ENCODE data around the gene SUMF1. TPM values are rescaled to one million over a fixed set of nuclear protein-coding genes. Genes with fewer than 3 reads are reported as not detected.

SUMF1 gene
- total RNA-seq, 4 donors from 2014 or later, result 39.6 to 51.3 (median 47.0) TPM

DNA sequence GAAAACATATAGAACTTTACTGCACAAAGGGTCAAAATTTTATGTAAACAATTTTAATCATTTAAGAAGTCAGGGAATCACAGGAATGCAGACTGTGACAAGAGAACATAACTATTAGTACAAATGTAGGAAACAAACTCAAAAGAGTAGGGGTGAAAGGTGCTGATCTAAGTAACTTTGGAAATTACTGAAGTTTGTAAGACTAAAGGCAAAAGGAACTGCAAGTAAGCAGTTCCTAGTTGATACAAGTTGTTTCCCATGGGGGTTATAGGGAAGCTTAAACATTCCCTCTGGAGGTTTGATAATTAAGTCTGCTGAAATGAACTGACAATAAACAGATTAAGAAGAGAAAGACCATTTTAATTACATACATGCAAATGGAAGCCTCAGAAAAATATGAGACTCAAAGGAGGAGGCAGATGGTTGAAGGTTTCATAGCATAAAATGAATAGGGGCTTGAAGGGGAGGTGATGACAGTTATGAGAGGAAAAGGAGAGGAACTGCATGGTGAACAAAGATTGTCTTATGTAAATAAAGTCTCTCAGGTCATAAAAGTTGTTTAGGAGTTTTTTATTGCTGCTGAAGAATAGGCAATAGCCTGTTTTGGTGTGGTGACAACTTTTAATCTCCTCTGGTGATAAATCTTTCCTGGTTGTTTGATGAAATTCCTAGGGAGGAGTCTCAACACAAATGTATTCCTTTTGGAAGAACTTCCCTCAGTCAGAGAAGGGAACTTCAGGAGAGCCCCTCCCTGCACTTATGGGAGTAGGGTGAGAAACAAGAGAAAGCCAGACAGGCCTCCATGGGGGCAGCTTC, 146.8 kb downstream of the SUMF1 start:
- H3K9me3 ChIP-seq, result no peaks in the 10 kb centered on the region
- peaks cover 0 to 19% of the 10 kb centered on the region in 2 donors for H3K36me3 ChIP-seq
- ATAC-seq, result no peak
- no peak overlapping the region for H3K4me3 ChIP-seq
- H3K27ac ChIP-seq, result no peak overlapping the region
- TF ChIP-seq POLR2A (IDR thresholded peaks at IDR 0.05) (no peak), EP300 (IDR thresholded peaks at IDR 0.05) (no peak), POLR2AphosphoS5 (IDR thresholded peaks at IDR 0.05) (no peak), CTCF (IDR thresholded peaks at IDR 0.05) (no peak)
- no peaks in the 10 kb centered on the region for H3K27me3 ChIP-seq
- H3K4me1 ChIP-seq, result peaks cover 4 to 25% (median 9%) of the 10 kb centered on the region in 3 donors

- H3K27ac ChIP-seq, result peak overlapping the region in 1 of 4 donors; percentile 53
- 45 to 69% methylated on average over 4 of the region's 4 CpGs for WGBS, 2 donors (ENCODE audit: low coverage in 1 of 2)
- H3K9me3 ChIP-seq, result no peaks in the 10 kb centered on the region
- TF ChIP-seq EP300 (IDR thresholded peaks at IDR 0.05), result no peak
- TF ChIP-seq CTCF (IDR thresholded peaks at IDR 0.05), result peak in 2 of 4 experiments; percentile 14 to 29
- H3K27me3 ChIP-seq, result no peaks in the 10 kb centered on the region
- ATAC-seq, result no peak
- H3K36me3 ChIP-seq, result peaks cover 0 to 44% of the 10 kb centered on the region in 2 donors
- H3K4me3 ChIP-seq, result no peak overlapping the region
- H3K4me1 ChIP-seq, result peaks cover 0 to 45% (median 5%) of the 10 kb centered on the region in 3 donors
Measured at GRCh38 chr3:4314688-4315087, 152.4 kb downstream of the SUMF1 start.

DNA sequence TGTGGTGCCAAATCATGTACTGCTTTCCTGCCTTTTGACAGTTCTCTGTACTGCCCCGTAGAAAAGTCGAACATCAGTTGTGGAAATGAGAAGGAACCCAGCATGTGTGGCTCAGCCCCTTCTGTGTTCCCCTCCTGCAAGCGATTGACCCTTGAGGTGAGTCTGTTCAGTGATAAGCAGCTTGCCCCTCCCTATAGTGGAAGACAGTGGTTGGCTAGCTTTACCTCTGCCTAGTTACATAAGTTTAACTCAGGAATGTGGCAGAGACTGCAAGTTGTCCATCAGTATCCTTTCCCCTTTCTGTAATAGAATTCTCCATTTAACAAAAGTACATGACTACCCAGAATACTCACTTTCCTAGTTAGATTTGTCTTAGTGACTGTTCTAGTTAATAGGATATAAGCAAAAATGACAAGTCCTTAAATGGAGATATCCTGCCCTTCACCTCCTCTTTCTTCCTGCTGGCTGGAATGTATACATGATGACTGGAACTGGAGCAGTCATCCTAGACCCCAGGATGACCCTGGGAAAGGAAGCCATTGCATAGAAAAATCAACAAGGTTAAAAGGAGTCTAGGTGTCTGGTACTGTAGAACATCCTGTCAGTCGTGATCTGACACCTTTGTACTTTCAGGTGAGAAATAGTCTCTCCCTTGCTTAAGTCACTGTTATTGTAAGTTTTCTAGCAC, 153.3 kb downstream of the SUMF1 start:
- whole genome bisulfite sequencing, 2 donors (ENCODE audit: low coverage in 1 of 2), result 90 to 100% methylated on average over 1 to 4 of the region's 4 CpGs
- peak overlapping the region in 3 of 4 donors; percentile 11 to 53 (median 36) for H3K27ac ChIP-seq

DNA sequence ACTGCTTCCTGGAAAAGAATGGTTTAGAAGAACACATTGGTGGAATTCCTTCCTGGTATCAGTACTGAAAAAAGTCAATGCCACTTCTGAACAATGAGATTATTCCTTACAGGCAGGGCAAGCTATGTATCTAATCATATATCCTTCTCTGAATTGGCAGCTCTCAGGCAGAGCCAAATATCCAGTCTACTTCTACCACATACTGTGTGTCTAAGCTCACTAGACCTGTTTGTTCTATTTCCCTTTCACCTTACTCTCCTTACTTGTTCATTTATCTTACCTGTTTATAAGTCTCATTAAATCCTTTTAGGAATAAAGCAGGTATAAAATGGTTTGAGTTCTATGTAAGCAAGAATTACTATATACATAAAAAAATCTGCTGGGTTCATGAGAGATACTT, 155.6 kb downstream of the SUMF1 start:
- H3K36me3 ChIP-seq, result peaks cover 0 to 35% of the 10 kb centered on the region in 2 donors
- peaks cover 5 to 74% (median 6%) of the 10 kb centered on the region in 3 donors for H3K4me1 ChIP-seq
- H3K27ac ChIP-seq, result no peak overlapping the region
- H3K9me3 ChIP-seq, result no peaks in the 10 kb centered on the region
- TF ChIP-seq POLR2AphosphoS5 (IDR thresholded peaks at IDR 0.05) (no peak), CTCF (IDR thresholded peaks at IDR 0.05) (no peak), POLR2A (IDR thresholded peaks at IDR 0.05) (no peak), EP300 (IDR thresholded peaks at IDR 0.05) (no peak)
- ATAC-seq, result no peak
- no peak overlapping the region for H3K4me3 ChIP-seq
- no peaks in the 10 kb centered on the region for H3K27me3 ChIP-seq

More for the DNA sequence above, 153.3 kb downstream of the SUMF1 start:
- Histone ChIP-seq H3K4me3 (no peak overlapping the region), H3K36me3 (peaks cover 0 to 44% of the 10 kb centered on the region in 2 donors), H3K9me3 (no peaks in the 10 kb centered on the region), H3K27me3 (no peaks in the 10 kb centered on the region), H3K4me1 (peaks cover 0 to 52% (median 5%) of the 10 kb centered on the region in 3 donors)
- ATAC-seq, result no peak
- TF ChIP-seq EP300 (IDR thresholded peaks at IDR 0.05) (no peak), POLR2A (IDR thresholded peaks at IDR 0.05) (no peak), CTCF (IDR thresholded peaks at IDR 0.05) (no peak), POLR2AphosphoS5 (IDR thresholded peaks at IDR 0.05) (no peak)

Other genes with a start within 250 kb of the SUMF1 start
- 10 to 100 TPM; 24.4 to 43.4 (median 26.8) TPM for gene SETMAR, start 163.9 kb downstream of the SUMF1 start, total RNA-seq
- gene ITPR1, start 26.1 kb upstream of the SUMF1 start, total RNA-seq, result 100 to 1,000 TPM; 184 to 305 (median 218) TPM